ENCODE data around the gene OXNAD1.
"Not testable (repeated sequence)": the region's sequence is repeated elsewhere in the genome, so short reads cannot be mapped to it uniquely, and the experiment has no call there.

Gene OXNAD1

DNA sequence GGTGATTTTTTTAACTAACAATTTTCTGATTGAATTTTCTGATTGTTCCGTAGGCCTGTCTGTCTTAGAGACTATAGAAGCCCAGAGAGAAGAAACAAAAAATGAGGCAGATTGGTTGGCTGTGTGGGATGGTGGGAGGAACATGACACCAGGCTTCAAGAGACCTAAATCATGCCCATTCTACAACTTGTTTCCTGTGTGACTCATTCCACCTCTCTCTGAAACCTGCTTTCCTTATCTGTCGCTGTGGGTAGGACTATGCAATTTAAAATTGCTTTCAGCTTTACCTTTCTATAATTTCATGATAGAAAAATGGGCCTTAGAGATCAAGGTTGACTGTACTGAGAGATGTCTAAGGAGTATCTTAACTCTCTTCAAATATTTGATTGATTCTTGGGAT, 44.5 kb downstream of the OXNAD1 start:
- CTCF ChIA-PET = no interaction called here
- POLR2A ChIA-PET (ENCODE audit: low non-redundant PET) = no interaction called here
- TF ChIP-seq, protein P1, sequence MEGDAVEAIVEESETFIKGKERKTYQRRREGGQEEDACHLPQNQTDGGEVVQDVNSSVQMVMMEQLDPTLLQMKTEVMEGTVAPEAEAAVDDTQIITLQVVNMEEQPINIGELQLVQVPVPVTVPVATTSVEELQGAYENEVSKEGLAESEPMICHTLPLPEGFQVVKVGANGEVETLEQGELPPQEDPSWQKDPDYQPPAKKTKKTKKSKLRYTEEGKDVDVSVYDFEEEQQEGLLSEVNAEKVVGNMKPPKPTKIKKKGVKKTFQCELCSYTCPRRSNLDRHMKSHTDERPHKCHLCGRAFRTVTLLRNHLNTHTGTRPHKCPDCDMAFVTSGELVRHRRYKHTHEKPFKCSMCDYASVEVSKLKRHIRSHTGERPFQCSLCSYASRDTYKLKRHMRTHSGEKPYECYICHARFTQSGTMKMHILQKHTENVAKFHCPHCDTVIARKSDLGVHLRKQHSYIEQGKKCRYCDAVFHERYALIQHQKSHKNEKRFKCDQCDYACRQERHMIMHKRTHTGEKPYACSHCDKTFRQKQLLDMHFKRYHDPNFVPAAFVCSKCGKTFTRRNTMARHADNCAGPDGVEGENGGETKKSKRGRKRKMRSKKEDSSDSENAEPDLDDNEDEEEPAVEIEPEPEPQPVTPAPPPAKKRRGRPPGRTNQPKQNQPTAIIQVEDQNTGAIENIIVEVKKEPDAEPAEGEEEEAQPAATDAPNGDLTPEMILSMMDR (conservative IDR thresholded peaks at IDR 0.05; ENCODE audit: low read depth) = no peak
- peak; percentile 49 for DNase-seq (ENCODE audit: low spot score)
- H3K27ac ChIP-seq = no peak overlapping the region

DNA sequence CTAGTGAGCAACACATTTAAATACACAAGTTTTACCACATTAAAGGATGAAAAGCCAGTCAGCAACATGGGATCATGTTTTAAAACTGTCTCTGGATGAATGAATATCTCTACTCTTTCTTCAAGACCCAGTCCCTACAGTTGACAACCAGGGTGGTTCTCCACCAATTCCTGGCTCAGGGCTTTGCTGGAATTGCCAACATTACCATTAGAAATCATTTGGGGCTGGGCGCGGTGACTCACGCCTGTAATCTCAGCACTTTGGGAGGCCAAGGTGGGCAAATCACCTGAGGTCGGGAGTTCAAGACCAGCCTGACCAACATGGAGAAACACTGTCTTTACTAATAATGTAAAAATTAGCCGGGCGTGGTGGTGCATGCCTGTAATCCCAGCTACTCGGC, 45.5 kb downstream of the OXNAD1 start:
- POLR2A ChIA-PET (ENCODE audit: low non-redundant PET) = not testable (repeated sequence)

DNA sequence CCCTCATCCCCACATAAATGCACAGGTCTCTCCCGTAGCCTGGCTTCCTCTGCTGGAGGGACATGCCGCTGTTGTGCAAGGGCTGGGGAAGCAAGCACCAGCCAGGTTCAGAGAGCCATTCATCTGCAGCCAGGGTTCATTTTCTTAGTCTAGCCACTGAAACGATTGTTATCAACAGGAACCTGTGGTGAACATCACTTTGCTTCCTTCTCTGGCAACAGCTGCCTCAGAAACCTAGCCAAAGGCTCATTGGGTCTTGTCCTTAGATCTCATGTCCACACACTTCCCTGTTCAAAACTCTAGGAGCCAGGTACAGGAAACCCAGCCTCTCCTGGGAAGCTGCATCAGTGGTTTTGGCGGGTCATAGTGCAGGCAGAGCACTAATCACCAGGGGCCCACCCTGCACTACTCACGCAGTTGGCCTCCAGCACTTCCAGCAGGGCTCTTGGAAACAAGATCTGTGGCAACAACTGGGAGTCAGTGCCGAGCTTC, 47.0 kb downstream of the OXNAD1 start:
- no peak for DNase-seq (ENCODE audit: low spot score)
- POLR2A ChIA-PET (ENCODE audit: low non-redundant PET) = no interaction called here

More for the DNA sequence above, 45.5 kb downstream of the OXNAD1 start:
- CTCF ChIA-PET; DNase-seq (ENCODE audit: low spot score); H3K27ac ChIP-seq: not testable (repeated sequence)

DNA sequence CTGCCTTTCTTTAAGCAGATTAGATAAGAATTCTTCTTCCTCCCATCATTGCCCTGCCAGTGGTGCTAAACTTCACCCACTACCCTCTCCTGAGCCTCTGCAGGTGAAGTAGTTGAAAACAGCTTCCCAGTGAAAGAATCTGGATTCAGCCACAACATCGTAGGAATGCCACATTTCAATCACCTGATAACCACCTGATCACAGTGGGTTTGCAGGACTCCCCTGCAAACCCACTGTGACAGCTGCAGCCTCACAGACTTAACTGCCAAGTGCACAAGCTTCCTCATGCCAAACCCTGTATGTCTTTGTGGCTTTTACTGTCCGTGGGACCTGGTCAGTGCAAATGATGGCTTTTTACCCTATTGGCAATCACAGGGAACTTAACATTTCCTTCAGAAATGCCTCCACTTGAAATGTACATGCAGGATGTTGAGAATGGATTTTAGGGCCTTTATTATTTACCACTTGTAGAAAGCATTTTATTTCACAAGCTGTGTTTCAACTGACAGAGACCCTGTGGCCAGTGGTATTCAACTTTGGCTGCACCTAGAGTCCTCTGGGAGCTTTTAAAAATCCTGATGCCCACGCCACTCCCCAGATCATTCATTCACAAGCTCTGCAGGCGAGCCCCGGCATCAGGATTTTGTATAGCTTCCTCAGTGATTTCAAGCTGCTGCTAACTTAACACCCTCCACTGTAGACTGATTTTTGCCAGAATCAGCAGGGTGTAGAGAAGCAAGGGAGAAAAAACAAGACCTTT, 49.1 kb downstream of the OXNAD1 start:
- TF ChIP-seq, protein P1 (conservative IDR thresholded peaks at IDR 0.05; ENCODE audit: low read depth) = no peak
- POLR2A ChIA-PET (ENCODE audit: low non-redundant PET) = no interaction called here
- DNase-seq (ENCODE audit: low spot score) = no peak
- no peak overlapping the region for H3K27ac ChIP-seq
- CTCF ChIA-PET = no interaction called here

More for the DNA sequence above, 47.0 kb downstream of the OXNAD1 start:
- CTCF ChIA-PET = no interaction called here
- TF ChIP-seq, protein P1 (conservative IDR thresholded peaks at IDR 0.05; ENCODE audit: low read depth) = no peak
- H3K27ac ChIP-seq = no peak overlapping the region

DNA sequence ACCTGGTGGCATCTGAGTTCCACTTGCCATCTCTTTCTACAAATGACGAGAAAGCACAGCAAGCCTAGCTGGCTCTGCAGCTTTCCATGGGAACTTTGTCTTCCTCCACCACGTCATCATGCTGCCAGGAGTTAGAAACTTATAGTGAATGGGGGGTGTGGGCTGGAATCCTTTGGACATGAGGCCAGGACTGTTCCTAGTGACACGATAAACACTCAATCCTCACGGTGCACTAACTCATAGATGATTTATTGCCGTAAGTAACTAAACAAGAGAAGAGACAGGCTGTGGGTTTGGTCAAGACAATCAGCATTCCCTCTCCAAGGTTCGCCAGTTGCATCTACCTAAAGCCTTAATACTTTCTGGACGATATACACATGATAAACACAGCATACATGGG, 50.6 kb downstream of the OXNAD1 start:
- CTCF ChIA-PET = interaction anchor here (0.6 kb wide), 1 partner anchor 1134 kb away, joined by 3 read pairs; no protein-coding TSS in a partner anchor
- TF ChIP-seq, protein P1 (conservative IDR thresholded peaks at IDR 0.05; ENCODE audit: low read depth) = no peak
- H3K27ac ChIP-seq = no peak overlapping the region
- no peak for DNase-seq (ENCODE audit: low spot score)
- POLR2A ChIA-PET (ENCODE audit: low non-redundant PET) = no interaction called here

DNA sequence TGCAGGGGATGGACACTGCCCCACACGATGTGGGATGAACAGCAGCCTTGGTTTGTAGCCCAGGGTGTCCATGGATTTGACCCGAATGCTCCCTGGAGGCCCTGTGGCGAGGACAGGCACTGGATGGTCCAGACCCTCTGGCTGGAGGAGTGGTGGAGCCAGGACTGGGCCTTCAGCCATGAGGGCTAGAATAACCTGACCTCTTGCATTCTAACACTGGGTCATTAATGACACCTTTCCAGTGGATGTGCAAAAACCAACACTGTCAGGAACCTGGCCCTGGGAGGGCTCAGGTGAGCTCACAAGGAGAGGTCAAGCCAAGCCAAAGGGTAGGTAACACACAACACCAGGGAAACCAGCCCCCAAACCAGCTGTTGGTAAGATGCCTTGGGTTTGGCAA, 51.4 kb downstream of the OXNAD1 start:
- POLR2A ChIA-PET (ENCODE audit: low non-redundant PET) = no interaction called here
- H3K27ac ChIP-seq = no peak overlapping the region
- CTCF ChIA-PET = no interaction called here

More for the DNA sequence above, 51.4 kb downstream of the OXNAD1 start:
- TF ChIP-seq, protein P1 (conservative IDR thresholded peaks at IDR 0.05; ENCODE audit: low read depth) = no peak
- no peak for DNase-seq (ENCODE audit: low spot score)

Data from RWPE1 (cell line).